Esophagus squamous epithelium (tissue), 5 donors: Measurements from ENCODE around the gene BBLN. TPM values are rescaled to one million over a fixed set of nuclear protein-coding genes. Genes with fewer than 3 reads are reported as not detected.

Experiments used
- DNase-seq: peaks from one replicate; lab custom pipeline; 2025; lab: John Stamatoyannopoulos, UW
- H3K27ac ChIP-seq, 4 donors: fragments of 200-600 bp; sonication (generic); one replicate each; pipeline ENCODE4 v1.5.1; 2016 to 2019; ENCODE audit warnings: mild to moderate bottlenecking in 1 of 4
- H3K27me3 ChIP-seq, 4 donors: fragments of 200-600 bp; sonication (generic); 1 replicate in 3 of 4; 2 replicates in 1 of 4; pipeline versions ENCODE4 v1.5.1 to v1.6.0; 2017 to 2021; ENCODE audit warnings: antibody characterized with exemption in 1 of 4
- H3K36me3 ChIP-seq, 3 donors: fragments of 200-600 bp; sonication (generic); one replicate each; pipeline ENCODE4 v1.5.1; 2016 to 2019
- H3K4me1 ChIP-seq, 3 donors: fragments of 200-600 bp; sonication (generic); one replicate each; pipeline ENCODE4 v1.5.1; 2017 to 2019
- H3K4me3 ChIP-seq, 4 donors: fragments of 200-600 bp; sonication (generic); 1 replicate in 3 of 4; 2 replicates in 1 of 4; pipeline ENCODE4 v1.5.1; 2016 to 2019; ENCODE audit warnings: mild to moderate bottlenecking in 2 of 4, moderate library complexity in 1 of 4
- H3K9me3 ChIP-seq, 3 donors: fragments of 200-600 bp; sonication (generic); one replicate each; pipeline ENCODE4 v1.5.1; 2016 to 2019
- POLR2A ChIP-seq, 4 donors: fragments of 450-650 bp; IDR thresholded peaks; one replicate each; pipeline ENCODE4 v1.6.1; 2017; ENCODE audit warnings: antibody characterized with exemption in 4 of 4, mild to moderate bottlenecking in 4 of 4, moderate library complexity in 3 of 4
- WGBS, 2 donors: methylation state at CpG; one replicate each; pipeline ENCODE4 v1.1.5; 2018; 5-methylcytosine and 5-hydroxymethylcytosine counted together
- intact Hi-C: fragments of 100-400 bp; cut with DNase I; formaldehyde crosslinking; loops from one replicate; pipeline ENCODE4 v1.15.0; 2022
- total RNA-seq, 4 donors: library from RNA; depleted of rRNA; stranded (reverse); fragments of >200 nt; gene quantifications; one replicate each; pipeline ENCODE4 v1.1.0, GENCODE V29; 2016
- TF ChIP-seq, protein P1 (sequence below), 6 experiments: fragments of 450-650 bp in 4 of 6; fragments of 200-600 bp in 2 of 6; sonication (generic) in 2 of 6; IDR thresholded peaks; one replicate each; pipeline ENCODE4 v1.5.1; 2016 to 2019; ENCODE audit warnings: antibody characterized with exemption in 6 of 6, mild to moderate bottlenecking in 4 of 6, moderate library complexity in 4 of 6
- donor health status: DM: yes; HTN: yes; CAD: no.

Gene BBLN
- total RNA-seq, 4 donors from 2014 or later: 124 to 214 (median 162) TPM

DNA sequence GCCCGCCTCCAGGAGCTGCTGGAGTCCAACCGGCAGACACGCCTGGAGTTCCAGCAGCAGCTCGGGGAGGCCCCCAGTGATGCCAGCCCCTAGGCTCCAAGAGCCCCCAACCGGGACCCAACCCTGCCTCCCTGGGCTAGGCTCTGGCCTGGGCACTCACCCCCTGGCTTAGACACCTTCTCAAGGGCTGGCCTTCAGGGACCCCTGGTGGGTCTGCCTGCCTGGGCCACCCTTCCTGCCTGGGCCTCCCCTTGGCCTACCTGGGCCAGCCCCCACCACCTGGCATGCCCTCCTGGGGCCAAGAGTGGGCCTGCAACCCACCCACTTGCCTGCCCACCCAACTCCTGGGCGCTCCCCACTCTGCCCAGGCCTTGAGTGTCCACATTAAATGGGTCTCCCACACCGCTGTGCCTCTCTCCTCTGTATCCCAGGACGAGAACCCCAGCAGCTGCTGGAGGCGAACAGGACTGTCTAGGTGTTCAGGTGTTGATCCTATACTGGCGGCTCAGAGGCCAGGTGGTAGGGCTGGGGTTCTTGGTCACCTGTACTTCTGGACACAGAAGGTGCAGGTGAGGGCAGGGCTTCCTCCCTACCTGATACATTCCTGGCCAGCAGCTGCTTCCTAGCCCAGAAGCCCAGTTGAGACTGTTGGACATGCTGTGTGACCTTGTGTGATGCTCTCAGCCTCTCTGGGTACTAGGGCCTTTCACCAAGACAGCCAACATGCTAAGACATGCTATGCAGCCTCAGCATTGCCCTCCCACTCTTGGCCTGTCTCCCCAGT is 3.6 kb downstream of the BBLN start:
- Histone ChIP-seq H3K9me3 (no peaks in the 10 kb centered on the region), H3K27ac (no peak overlapping the region)
- WGBS, 2 donors: 95% methylated on average over 6 of the region's 10 CpGs; no CpG with 5 or more reads in 1 of the 2 donors

DNA sequence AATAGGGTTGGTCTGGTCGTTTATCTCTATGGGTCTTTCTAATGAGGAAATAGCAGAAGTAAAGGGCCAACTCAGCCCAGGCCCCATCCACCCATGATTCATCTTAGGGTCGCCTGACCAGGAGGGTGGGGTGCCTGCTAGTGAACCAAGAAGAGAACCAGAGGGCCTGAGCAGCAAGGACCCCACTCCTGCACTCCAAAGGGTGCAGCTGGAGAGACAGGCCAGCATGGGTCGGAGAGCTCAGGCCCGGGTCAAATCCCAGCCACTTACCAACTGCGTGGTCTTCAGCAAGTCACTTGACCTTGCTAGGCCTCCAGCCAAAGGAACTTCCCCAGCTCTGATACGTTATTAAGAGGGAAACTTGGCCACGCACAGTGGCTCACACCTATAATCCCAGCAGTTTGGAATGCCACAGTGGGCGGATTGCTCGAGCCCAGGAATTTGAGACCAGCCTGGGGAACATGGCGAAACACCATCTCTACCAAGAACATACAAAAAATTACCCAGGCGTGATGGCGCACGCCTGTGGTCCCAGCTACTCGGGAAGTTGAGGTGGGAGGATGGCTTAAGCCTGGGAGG is 4.3 kb downstream of the BBLN start:
- H3K4me1 ChIP-seq: peaks cover 8 to 36% (median 11%) of the 10 kb centered on the region in 3 donors
- no peaks in the 10 kb centered on the region for H3K27me3 ChIP-seq
- H3K27ac ChIP-seq: no peak overlapping the region
- intact Hi-C loops: no loop called here
- peaks cover 33 to 75% (median 34%) of the 10 kb centered on the region in 3 donors for H3K36me3 ChIP-seq
- WGBS, 2 donors: 64 to 69% methylated on average over 12 of the region's 14 CpGs
- TF ChIP-seq POLR2A (IDR thresholded peaks at IDR 0.05): no peak
- TF ChIP-seq, protein P1, sequence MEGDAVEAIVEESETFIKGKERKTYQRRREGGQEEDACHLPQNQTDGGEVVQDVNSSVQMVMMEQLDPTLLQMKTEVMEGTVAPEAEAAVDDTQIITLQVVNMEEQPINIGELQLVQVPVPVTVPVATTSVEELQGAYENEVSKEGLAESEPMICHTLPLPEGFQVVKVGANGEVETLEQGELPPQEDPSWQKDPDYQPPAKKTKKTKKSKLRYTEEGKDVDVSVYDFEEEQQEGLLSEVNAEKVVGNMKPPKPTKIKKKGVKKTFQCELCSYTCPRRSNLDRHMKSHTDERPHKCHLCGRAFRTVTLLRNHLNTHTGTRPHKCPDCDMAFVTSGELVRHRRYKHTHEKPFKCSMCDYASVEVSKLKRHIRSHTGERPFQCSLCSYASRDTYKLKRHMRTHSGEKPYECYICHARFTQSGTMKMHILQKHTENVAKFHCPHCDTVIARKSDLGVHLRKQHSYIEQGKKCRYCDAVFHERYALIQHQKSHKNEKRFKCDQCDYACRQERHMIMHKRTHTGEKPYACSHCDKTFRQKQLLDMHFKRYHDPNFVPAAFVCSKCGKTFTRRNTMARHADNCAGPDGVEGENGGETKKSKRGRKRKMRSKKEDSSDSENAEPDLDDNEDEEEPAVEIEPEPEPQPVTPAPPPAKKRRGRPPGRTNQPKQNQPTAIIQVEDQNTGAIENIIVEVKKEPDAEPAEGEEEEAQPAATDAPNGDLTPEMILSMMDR (IDR thresholded peaks at IDR 0.05): no peak
- no peak overlapping the region for H3K4me3 ChIP-seq
- no peaks in the 10 kb centered on the region for H3K9me3 ChIP-seq
- no peak for DNase-seq

More for the DNA sequence above, 3.6 kb downstream of the BBLN start:
- intact Hi-C loops: no loop called here
- peaks cover 11 to 41% (median 15%) of the 10 kb centered on the region in 3 donors for H3K4me1 ChIP-seq
- no peaks in the 10 kb centered on the region for H3K27me3 ChIP-seq
- no peak overlapping the region for H3K4me3 ChIP-seq
- TF ChIP-seq, protein P1 (IDR thresholded peaks at IDR 0.05): no peak
- no peak for TF ChIP-seq POLR2A (IDR thresholded peaks at IDR 0.05)
- peaks cover 28 to 68% (median 29%) of the 10 kb centered on the region in 3 donors for H3K36me3 ChIP-seq
- no peak for DNase-seq

DNA sequence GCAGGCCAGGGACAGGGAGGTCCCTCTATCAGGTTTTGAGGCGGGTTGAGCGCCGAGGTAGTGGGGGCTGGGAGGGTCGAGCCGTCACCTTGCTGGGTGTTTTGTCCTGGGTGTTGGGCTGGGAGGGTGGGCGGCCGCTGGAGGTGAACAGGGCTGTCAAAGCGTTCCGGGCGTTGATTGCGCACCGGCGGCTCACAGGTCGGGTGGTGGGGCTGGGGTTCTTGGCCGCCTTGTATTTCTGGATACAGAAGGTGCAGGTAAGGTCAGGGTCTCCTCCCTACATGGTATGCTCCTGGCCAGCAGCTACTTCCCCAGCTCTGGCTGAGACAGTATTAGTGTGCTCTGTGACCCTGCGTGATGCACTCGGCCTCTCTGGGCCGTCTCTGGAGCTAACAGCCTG is 6.1 kb downstream of the BBLN start:
- TF ChIP-seq, protein P1 (IDR thresholded peaks at IDR 0.05): no peak
- no peak for TF ChIP-seq POLR2A (IDR thresholded peaks at IDR 0.05)
- 87 to 100% methylated on average over 3 to 7 of the region's 18 CpGs for WGBS, 2 donors
- no peak overlapping the region for H3K4me3 ChIP-seq
- no peak for DNase-seq
- H3K9me3 ChIP-seq: no peaks in the 10 kb centered on the region
- H3K27me3 ChIP-seq: no peaks in the 10 kb centered on the region
- H3K27ac ChIP-seq: no peak overlapping the region
- peaks cover 38 to 93% (median 44%) of the 10 kb centered on the region in 3 donors for H3K36me3 ChIP-seq
- H3K4me1 ChIP-seq: peaks cover 0 to 22% (median 4%) of the 10 kb centered on the region in 3 donors
- intact Hi-C loops: no loop called here

DNA sequence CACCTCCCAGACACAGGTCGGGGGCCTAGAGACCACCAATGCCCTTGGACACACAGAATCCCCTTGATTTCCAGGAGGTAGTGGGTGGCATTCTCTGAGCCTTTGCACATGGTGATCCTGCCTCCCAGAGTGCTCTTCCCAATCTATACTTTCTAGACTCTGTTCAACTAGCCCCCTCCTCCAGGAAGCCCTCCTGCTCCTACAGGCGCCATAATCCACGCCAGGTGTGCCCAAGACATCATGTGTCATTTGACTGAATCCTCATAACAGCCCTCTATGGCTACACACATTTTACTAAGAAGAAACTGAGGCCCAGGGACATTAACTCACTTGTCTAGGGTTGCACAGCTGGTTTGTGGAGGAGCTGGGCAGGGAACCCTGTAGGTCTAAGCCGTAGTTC is 7.1 kb downstream of the BBLN start:
- no peaks in the 10 kb centered on the region for H3K9me3 ChIP-seq
- H3K27ac ChIP-seq: no peak overlapping the region
- no peak overlapping the region for H3K4me3 ChIP-seq
- DNase-seq: no peak
- 93 to 100% methylated on average over 3 to 4 of the region's 4 CpGs for WGBS, 2 donors
- peaks cover 0 to 12% (median 0%) of the 10 kb centered on the region in 3 donors for H3K4me1 ChIP-seq
- intact Hi-C loops: no loop called here
- peaks cover 38 to 97% (median 44%) of the 10 kb centered on the region in 3 donors for H3K36me3 ChIP-seq
- no peaks in the 10 kb centered on the region for H3K27me3 ChIP-seq
- TF ChIP-seq POLR2A (IDR thresholded peaks at IDR 0.05): no peak
- TF ChIP-seq, protein P1 (IDR thresholded peaks at IDR 0.05): no peak

DNA sequence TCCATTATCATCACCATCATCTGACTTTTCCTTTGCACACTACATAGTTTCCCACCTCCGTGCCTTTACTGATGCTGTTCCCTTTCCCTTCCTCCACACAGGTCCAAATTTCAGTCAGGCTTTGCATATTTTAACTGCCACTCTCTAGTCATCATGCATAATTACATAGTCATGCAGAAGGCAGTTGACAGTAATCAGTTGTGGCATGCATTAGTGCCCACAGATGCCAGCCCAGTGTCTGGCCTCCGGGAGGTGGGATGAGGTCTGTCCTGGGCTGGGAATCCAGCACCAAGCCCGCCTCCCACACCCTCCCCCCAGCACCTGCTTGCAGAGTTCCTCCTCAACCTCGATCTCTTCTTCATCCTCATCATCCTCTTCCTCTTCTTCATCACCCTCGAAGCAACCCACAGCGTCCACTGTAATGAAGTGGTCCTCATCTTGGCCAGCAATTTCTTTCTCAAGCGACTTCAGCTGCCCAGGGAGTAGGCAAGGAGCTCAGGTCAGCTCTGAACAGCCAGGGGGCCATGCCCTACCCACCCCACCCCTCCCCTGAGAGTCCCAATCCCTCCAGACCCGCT is 8.8 kb downstream of the BBLN start:
- intact Hi-C loops: no loop called here
- Histone ChIP-seq H3K4me3 (no peak overlapping the region), H3K27me3 (no peaks in the 10 kb centered on the region), H3K36me3 (peaks cover 35 to 93% (median 44%) of the 10 kb centered on the region in 3 donors), H3K9me3 (no peaks in the 10 kb centered on the region), H3K4me1 (peaks cover 0 to 7% (median 0%) of the 10 kb centered on the region in 3 donors), H3K27ac (no peak overlapping the region)
- no peak for TF ChIP-seq POLR2A (IDR thresholded peaks at IDR 0.05)
- no peak for DNase-seq
- 81 to 89% methylated on average over 8 of the region's 8 CpGs for WGBS, 2 donors
